Stimulated activated CD4-positive, alpha-beta T cell treated with anti-CD3 and anti-CD28 coated beads, TNF-alpha, amount 100 ng/mL, for 48 hours (primary cell): Measurements from ENCODE around the gene MOGAT1.
A peak's percentile ranks its signal among the peaks of the same experiment; 100 is the strongest.
"Not testable (repeated sequence)": the region's sequence is repeated elsewhere in the genome, so short reads cannot be mapped to it uniquely, and the experiment has no call there.

ENCODE experiments used
- DNase-seq, 3 donors: peaks; one replicate each; pipeline ENCODE4 v3.0.0-alpha.2; 2020; ENCODE audit warnings: low read depth in 3 of 3

MOGAT1 gene

DNA sequence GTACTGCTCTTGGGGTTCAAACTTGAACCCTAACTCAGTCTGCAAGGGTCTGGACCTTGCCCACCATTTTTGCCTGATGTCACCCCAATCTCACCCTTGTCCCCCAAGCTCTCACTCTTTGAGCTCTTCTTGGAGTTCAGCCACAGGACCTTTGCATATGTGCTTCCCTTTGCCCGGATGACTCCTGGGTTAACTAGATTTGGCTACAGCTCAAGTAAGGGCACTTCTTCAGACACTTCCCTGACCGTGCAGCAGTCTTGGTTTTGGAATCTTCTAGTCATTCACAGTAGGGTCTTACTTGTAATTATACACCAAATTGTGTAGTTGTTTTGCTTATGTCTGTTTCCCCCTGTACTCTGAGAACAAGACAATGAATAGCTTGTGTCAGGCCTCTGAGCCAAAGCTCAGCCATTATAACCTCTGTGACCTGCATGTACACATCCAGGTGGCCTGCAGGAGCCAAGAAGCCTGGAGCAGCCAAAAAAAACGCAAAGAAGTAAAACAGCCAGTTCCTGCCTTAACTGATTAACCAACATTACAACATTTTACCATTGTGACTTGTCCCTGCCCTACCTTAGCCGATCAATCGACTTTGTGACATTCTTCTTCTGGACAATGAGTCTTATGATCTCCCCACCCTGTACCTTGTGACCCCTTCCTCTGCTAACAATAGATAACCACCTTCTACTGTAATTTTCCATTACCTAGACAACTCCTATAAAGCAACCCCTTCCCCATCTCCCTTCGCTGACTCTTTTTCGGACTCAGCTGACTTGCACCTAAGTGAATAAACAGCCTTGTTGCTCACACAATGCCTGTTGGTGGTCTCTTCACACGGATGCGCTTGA is 1.0 kb upstream of the MOGAT1 start:
- DNase-seq = no peak

DNA sequence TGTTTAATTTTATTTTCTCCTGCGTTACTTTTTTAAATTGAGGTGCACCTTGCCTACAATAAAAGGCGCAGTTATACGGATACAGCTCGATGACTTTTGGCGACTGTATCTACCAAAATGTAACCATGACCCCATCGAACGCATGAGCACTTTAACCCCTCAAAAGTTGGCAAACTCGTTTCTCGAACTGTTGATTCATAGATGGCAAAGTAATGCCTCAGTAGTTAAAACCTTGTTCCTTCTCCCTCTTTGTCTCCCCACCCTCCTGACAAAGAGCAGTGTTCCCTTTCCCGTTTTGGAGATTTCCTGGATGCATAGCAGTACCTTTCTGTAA is 577 bp downstream of the MOGAT1 start:
- DNase-seq = no peak

DNA sequence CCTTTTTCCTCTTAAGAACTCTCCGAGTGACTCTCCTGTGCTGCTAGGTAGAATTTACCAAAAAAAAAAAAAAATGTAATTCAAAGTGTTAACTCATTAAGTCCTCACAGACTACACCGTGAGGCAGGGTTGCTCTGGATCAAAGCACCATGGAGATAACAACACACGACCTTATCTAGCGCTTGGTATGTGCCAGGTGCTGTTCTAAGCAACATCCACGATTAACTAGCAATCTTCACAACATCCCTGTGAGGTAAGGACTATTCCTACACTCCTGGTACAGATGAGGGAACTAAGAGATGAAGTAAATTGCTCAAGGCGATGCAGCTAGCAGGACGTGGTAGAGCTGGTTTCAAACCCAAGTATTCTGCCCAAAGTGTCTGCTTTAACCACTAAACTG is 1.8 kb downstream of the MOGAT1 start:
- no peak for DNase-seq

DNA sequence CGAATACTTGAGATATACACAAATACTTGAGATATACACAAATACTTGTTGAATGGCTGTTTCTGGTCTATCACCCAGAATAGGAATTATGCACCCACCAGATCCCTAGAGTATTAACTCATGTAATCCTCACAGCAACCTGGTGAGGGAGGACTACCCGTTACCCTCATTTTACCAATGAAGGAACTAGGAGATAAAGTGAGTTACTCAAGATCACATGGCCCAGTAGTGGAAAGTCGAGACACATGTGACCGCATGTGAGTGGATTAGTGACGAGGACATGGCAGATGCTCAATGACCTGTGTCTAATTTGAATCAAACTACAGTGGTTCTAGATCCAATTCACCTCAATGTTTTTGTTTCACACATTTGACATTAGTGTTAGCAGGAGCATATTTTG is 2.4 kb downstream of the MOGAT1 start:
- DNase-seq = no peak

DNA sequence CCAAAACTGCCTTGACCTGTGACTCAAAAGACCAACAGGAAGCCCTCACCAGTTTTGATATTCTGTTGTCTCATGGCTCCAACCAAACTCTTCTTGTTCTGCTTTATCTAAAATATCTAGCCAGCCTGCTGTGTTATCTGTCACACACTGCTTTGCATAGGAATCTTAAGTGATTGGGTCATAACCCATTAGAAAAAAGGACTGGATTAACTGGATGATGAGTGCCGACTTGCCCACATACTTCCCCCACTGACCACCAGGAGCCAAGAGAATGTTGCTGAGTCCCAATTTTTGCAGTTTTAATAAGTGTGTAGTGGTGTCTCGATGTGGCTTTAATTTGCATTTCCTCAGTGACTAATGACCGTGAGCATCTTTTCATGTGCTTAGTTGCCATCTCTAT is 6.5 kb downstream of the MOGAT1 start:
- no peak for DNase-seq

DNA sequence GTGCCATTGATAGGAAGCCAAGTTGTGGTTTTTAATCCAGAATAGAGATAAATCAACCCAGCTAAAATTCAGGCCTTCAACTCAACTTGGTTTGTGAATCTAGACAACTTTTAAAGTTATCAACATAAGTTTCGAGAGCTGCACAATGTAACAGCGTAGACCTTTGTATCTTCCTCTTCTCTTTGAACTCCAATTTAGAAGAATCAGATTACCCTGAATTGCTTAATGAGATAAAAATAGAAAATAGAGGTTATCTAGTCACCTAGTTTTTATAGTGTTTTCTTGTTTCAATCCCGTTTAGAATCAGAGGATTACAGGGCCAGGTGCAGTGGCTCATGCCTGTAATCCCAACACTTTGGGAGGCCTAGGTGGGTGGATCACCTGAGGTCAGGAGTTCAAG is 12.3 kb downstream of the MOGAT1 start:
- no peak for DNase-seq

DNA sequence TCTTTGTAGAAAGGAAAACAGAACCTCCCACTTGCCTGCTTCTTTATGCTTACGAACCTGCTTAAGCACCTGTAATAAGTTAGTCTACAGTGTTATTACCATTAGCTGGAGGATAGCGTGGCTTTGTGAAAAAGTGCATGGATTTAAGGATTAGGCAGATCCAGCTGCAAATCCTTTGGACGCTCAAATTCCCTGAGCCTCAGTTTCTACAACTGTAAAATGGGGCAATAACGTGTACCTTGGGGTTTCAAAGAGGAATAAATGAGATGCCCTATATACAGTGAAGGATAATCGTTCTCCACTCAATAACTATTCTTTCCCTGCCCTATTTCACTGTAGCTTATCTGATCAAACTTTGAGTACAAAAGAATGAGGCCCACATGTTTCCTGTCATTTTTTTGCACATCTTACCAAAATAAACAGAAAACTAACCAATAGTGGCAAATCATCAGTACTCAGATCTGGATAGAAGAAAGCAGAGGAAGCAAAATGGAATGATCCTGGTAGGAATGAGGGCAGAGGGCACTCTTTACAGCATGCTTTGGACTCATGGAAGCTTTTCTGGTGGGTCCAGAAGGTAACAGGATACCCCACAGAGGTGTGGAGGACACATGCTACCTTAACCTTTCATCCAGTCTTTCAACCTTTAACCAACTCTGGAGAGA is 14.8 kb downstream of the MOGAT1 start:
- no peak for DNase-seq

DNA sequence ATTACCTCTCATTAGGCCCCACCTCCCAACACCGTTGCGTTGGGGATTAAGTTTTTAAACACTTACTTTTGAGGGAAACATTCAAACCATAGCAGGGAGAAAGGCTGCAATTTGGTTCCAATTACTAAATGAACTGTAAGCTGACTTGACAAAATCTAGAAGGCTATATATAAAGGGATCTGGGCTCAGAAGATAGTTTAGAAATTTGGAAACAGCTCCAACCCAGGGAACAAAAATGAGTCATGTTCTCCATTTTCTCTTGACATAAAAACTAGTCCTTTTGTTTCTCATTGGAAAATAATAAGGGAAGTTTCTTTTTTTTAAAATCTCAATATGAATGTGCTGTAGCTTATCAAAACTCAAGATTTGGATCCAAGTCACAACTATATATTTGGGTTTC is 17.5 kb downstream of the MOGAT1 start:
- DNase-seq = no peak

DNA sequence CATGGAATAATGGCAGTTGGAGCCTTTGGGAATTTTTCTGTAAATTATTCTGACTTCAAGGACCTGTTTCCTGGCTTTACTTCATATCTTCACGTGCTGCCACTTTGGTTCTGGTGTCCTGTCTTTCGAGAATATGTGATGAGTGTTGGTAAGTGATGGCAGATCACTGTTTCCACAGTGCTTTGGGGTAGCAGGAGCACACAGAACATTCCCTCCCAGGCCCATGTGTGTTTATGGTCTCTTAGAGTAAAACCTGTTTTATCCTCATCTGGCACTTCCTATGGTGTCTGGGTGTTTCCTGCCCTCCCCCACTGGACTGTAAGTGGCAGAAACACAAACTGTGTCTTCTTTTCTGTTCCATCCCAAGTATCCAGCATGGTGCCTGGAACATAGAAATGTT is 17.9 kb downstream of the MOGAT1 start:
- DNase-seq = no peak

DNA sequence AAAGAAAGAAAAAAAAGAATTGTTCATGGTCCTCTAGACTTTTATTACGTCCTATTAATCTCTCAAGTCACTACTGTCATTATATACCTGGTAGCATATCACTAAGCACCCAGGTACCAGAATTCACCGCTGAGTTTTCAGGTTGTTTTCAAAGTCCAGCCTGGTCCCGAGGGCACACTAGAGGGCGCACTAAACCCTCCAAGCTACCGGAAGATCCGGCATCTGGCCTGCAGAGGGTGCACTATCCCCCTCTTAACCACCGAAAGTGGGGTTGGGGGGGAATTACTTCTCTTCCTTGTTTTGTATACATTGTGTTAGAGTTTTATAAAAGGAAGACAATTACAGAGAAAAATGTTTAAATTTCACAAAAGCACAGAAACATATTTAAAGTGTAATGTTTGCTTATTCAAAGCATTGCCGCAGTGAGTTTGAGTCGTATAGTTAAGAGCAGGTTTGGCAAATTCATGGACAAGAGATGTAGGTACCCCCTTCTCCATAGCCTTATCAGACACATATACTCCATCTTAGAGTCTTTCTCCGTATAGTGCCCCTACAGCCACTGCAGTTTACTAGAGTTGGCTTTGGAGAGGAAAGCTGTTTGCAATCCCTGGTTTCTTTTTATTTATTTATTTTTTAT is 19.2 kb downstream of the MOGAT1 start:
- DNase-seq = peak; percentile 55 to 69 (median 63)

DNA sequence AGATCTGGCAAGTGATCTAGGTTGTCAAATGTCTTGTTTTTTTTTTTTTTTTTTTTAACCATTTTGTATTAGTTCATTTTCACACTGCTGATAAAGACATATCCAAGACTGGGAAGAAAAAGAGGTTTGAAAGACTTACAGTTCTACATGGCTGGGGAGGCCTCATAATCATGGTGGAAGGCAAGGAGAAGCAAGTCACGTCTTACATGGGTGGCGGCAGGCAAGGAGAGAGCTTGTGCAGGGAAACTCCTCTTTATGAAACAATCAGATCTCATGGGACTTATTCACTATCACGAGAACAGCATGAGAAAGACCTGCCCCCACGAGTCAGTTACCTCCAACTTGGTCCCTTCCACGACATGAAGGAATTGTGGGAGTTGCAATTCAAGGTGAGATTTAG is 22.0 kb downstream of the MOGAT1 start:
- DNase-seq = not testable (repeated sequence)

DNA sequence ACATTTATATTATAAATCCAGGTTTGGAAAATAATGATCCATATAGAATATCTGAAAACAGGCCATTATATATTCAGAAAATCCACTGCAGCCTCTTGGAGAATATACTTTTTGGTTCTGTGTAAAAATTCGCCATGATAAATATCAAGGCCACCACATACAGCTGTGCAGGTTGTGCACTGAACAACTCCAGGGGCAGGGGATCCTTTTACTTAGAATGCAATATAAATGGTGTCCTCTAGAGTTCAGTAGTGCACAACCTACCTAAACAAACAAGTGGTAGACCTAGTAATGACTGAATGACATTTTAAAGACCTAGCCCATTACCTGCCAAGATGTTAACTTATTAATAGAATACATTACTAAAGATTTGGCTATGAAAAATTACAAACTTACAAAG is 22.4 kb downstream of the MOGAT1 start:
- DNase-seq = no peak

DNA sequence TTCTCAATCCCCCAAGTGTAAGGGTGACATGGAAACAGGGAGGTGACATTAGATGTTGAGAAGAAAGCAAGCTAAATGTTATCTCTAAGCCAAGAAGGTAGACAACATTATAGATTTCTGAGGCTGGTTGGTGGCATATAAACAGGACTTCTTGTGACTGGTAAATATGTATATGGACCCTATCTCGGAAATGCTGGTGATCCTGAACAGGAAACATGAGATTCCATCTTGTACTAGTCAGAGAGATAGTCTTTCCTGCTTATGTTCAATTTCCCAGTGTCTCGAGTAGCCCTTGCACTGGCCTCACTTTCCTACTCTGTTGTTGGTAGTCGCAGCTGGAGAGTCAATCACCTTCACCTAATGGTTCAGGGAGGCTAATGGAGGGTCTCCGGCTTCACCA is 26.8 kb downstream of the MOGAT1 start:
- no peak for DNase-seq

DNA sequence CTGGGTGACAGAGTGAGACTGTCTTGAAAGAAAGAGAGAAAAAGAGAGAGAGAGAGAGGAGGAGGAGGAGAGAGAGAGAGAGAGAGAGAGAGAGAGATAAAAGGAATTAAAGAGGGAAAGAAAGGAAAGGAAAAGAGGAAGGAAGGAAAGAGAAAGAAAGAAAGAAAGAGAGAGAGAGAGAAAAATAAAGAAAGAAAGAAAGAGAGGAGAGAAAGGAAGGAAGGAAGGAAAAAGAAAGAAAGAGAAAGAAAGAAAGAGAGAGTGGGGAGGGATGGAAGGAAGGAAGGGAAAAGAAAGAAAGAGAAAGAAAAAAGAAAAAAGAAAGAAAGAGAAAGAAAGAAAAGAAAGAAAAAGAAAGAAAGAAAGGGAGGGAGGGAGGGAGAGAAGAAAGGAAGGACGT is 29.8 kb downstream of the MOGAT1 start:
- no peak for DNase-seq

DNA sequence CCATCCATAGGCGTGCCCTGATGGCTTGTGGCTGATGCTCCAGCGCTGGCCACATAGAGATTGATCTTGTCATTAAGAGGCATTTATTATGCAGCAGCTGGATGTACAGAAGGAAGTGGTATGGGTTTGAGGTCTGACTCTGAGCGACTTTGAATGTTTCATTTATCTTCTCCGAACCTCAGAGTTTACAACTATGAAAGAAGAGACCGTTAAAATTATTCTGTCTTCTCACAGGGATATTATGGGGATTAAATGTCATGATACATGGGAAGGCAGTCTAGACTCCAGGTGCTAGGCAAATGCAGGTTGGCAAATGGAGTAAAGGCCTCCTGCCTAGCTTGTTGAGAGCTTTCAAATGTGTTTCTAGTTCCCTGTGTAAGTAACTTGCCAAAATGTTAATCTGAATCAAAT is 30.3 kb downstream of the MOGAT1 start:
- no peak for DNase-seq

DNA sequence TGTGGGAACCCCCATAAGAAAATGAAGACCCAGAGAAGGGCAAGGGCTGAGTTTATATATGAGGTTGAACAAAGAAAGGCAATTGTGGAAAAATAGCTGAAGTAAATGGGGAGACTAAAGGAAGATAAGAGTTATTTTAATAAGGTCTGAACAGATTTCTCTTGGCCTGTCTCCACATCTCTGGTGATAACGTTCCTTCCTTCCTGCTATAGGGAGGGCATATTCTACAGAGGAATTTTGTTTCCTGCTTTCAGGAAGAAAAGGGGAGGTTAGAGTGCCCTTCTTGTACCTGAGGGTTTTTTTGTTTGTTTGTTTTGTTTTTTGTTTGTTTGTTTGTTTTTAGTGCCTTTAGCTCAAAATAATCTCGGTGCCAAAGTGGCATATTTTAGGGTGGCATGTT is 31.6 kb downstream of the MOGAT1 start:
- DNase-seq = no peak

DNA sequence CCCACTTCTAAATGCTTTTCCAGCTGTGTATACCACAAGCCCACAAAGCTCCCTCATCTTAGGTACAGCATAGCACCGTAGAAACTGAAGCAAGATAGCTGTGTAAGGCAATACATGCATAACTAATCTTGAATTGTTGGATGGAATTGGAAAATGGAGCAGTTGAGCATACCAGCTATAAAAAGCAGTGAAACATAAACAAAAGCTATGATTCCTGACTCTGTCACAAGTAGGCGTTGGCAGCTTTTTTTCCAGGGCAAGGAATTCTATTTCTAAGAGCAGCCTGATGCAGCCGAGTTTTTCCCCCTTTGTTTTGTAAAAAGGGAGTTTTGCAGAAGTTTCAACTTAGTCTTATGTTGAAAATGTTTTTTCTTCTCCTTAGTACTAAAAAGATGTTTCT is 32.4 kb downstream of the MOGAT1 start:
- DNase-seq = no peak

DNA sequence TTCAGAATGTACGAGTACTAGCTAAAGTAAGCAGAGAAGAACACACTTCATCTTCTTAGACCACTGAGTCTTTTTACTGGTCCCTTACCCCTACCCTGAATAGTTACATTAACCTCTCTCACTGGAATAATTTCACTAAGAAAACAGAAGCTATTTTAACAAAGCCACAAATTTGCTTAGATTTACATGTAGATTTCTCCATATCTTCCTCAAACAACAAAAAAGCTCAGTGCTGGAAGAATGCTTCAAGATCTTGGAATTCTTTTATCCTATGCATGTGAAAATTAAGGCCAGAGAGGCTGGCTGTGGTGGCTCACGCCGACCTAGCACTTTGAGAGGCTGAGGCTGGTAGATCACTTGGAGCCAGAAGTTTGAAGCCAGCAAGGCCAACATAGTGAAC is 35.2 kb downstream of the MOGAT1 start:
- DNase-seq = no peak

DNA sequence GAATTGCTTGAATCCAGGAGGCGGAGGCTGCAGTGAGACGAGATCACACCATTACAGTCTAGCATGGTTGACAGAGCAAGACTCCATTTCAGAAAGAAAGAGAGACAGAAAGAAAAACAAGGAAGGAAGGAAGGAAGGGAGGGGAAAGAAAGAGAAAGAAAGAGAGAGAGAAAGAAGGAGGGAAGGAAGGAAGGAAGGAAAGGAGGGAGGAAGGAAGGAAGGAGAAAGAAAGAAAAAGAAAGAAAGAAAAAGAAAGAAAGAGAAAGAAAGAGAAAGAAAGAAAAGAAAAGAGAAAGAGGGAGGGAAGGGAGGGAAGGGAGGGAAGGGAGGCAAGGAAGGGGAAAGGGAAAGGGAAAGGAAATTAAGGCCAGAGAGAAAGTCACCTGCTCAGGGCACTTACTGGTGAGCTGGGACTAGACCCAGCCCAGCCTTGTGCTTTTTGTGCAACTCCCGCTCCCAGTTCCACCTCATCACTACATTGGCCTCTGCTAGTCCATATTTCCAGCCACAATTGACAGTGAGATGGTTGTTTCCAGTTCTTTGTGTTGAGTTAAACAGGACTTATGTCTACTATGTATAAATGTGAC is 35.7 kb downstream of the MOGAT1 start:
- no peak for DNase-seq

DNA sequence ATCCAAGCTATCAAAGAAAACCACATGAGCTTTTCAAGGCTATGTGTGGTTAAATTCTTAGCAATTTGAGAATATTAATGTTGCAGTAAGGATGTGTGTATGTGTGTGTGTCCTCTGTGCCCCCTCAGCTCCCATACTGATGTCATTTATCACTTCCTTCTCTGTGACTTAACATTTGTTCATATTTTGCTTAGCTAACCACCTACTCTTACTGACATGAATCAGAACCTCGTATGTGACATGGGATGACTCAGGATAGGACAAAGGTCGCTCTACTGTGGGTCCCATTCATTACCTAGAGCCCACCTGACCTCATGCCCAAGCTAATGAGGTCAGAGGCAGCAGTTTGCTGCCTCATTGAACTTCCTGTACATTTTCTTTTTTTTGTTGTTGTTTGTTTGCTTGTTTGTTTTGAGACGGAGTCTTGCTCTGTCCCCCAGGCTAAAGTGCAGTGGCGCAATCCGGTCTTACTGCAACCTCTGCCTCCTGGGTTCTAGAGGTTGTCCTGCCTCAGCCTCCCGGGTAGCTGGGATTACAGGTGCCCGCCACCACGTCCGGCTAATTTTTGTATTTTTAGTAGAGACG is 36.3 kb downstream of the MOGAT1 start:
- DNase-seq = no peak

DNA sequence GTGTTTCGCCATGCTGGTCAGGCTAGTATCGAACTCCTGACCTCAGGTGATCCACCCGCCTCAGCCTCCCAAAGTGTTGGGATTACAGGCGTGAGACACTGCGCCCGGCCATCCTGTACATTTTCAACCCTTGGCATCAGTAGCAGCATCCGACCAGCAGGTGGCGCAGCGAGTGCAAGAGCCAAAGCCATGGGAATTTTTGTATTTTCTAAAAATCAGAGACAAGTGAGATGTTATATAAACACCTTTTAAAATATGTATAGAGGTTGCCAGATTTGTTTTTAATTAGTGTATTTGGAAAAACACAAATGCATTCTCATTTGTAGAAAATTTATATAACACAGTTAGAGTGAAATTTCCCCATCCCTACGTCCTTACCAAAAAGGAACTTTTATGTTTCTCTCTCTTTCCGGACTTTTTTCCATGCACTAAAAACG is 36.8 kb downstream of the MOGAT1 start:
- DNase-seq = peak; percentile 45 to 64 (median 63)

DNA sequence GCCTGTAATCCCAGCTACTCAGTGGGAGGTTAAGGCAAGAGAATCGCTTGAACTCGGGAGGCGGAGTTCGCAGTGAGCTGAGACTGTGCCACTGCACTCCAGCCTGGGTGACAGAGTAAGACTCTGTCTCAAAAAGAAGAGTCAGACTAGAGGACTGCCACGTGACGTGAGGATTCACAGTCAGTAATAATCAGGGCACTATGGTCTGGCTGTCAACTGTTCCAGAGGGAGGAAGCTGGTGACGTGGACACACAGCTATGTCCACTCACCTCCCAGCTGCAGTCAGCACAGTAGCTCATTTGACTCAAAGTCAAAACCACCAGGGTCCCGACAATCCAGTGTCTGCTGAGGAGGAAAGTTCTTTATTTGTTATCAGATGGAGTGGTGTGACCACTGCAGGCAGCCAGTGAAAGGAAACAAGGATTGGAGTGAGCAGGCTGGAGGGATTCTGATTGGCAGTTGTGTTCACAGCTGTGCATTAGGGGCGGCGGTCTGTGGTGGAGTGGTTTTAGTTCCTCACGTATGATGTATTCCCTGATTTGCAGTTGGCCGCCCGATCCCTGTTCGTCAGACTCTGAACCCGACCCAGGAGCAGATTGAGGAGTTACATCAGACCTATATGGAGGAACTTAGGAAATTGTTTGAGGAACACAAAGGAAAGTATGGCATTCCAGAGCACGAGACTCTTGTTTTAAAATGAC is 37.9 kb downstream of the MOGAT1 start:
- no peak for DNase-seq
